ENCODE measurements around the gene PRSS21.

The PRSS21 gene

DNA sequence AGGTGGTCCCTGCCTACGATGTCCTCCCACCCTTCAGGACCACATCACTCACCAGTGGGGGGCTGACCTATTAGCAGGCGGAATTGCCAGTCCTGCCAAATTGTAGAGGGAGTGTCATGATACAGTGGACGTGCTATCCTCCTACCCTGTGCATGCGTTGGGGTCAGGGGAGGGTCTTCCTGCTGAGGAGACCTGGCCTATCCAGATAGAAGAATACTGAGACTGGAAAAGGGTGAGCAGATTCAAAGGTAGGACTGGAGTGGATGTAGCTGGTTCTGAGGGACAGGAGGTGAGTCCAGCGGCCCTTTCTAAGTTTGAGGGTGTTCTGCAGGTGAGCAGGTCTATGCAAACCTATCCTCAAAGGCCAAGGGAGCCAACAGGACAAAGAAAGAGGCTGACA is 10.8 kb upstream of the PRSS21 start:
- no peak for DNase-seq (ENCODE audit: low spot score)

DNA sequence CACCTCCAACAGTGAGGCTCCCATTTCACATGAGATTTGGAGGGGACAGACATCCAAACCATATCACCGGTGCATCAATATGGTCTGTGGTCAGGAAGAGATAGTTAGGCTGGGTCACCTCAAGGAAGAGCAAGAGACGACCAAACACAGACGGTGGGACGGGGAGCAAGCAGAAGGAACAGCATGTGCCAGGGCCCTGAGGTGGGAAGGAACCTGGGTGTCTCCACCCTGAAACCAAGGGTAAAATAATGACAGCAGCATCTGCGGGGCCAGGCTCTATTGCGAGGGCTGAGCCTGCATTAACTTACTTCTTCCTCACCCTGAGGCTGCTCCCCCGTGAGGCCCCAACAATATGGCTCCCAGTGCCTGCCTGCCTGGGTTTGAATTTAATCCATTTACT is 8.9 kb upstream of the PRSS21 start:
- no peak for DNase-seq (ENCODE audit: low spot score)

DNA sequence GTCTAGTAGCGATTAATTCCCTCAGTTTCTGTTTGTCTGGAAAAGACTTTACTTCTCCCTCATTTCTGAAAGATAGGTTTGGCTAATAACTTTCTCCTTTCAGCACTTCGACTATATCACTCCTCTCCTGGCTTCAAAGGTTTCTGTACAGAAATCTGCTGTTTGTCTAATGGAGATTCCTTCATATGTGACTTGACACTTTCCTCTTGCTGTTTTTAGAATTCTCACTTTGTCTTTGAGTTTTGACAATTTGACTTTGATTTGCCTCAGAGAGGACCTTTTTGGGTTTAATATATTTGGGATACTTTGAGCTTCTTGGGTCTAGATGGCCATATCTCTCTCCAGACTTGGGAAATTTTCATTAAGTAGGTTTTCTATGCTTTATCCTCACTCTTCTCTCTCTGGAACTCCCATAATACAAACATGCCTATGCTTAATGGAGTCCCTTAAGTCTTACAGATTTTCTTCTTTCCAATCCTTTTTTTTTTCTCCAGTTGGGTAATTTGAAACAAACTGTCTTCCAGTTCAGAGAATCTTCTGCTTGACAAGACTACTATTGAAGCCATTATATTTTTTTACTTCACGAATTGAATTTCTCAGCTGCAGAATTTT is 7.8 kb upstream of the PRSS21 start:
- DNase-seq (ENCODE audit: low spot score) = no peak

DNA sequence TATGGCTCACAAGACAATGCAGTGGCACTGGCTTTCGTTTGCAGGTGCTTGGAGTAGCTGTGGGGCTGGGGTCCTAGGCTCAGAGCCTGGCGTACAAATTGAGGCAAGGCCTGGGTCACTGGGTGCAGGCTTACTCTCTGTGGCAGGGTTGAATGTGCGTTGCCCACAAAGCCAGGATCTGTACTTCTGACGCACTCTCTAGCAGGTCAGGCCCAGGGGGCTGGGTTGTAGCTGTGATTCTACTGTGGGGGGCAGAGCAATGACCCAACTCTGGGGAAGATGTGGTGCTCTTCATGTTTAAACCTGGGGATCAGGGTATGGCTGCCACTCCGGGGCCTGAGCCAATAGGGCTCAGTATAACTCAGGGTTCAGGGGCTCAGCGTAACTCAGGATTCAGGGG is 6.4 kb upstream of the PRSS21 start:
- DNase-seq (ENCODE audit: low spot score) = no peak

DNA sequence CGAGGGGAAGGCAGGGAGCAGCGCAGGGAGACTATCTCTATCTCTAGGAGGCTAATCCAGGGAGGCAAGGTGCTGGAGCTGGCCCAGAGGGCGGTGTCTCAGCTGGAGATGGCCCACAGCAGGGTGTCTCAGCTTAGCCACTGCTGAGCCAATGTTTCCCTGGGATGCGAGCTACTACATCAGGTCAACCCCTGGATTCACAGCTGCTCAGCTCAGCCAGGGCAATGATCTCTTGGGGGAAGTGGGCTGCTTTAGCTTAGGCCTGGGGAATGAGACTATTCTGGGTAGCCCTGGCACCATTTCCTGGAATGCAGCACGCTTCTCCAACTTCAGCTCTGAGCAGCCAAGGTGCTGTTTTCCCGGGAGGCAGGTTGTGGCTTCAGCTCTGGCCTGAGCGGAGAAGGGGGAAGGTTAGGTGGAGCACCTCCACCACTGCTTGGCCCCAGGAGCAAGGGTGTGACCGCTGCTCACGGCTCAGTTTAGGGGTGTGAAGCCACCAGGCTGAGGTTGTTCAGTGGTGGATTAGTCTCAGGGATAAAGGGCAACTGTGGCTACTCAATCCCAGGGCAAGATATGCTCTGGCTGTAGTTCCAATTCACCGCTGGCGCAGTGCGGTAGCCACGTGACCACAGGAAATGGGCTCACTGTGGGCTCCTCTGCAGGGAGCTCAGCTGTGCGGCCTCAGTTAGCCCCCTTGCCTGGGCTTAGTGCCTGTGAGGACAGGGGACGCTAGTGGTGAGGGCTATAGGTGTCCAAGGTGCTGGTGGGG is 5.2 kb upstream of the PRSS21 start:
- DNase-seq (ENCODE audit: low spot score) = no peak

DNA sequence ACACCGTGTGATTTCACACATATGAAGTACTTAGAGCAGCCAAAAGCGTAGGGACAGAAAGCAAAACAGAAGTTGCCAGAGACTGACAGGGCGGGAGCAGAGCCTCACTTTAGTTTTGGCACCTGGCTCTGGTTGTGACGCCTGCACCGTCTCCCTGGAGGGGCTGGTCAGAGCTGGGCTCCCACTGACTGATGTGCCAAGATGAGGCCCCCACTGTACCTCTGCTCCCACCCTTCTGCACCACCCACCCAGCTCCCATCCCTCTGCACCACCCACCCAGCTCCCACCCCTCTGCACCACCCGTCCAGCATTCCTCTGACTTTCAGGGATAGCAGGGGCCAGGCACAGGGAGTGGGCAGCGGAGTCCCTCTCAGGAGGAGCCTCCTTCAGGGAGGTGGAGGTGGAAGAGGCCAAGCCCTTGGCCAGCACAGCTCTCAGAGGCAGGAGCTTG is 3.2 kb upstream of the PRSS21 start:
- DNase-seq (ENCODE audit: low spot score) = no peak

DNA sequence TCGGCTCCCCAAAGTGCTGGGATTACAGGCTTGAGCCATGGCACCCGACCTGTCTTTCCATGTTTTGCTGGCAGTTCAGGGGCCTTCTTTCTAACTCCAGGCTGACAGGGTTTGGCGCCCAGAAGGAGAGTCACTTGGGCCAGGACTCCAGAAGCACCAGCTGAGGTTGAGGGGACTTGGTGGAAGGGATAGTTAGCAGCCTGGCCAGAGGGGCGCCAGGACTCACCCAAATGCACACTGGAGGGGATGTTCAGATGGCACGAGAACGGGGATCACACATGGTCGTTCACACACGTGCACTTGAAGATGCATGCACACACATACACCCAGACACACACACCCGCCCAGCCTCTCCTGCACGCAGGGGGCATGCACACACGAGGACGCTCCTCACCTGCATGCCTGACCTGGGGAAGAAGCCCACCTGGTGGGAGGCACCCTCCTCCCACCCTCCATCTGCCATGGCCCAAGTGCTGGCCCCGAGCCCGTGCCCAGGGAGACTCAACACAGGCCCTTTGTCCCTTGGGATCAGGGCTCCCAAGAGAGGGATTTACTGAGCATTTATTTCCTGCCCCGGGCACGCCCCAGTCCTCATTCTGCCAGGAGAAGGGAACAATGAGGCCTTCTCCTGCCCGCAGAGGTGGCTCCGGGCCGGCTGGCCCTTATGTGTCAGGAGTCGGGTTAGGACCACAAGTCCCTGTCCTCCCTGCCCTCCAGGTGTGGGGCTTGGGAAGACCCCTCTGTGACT is 2.3 kb upstream of the PRSS21 start:
- DNase-seq (ENCODE audit: low spot score) = no peak

DNA sequence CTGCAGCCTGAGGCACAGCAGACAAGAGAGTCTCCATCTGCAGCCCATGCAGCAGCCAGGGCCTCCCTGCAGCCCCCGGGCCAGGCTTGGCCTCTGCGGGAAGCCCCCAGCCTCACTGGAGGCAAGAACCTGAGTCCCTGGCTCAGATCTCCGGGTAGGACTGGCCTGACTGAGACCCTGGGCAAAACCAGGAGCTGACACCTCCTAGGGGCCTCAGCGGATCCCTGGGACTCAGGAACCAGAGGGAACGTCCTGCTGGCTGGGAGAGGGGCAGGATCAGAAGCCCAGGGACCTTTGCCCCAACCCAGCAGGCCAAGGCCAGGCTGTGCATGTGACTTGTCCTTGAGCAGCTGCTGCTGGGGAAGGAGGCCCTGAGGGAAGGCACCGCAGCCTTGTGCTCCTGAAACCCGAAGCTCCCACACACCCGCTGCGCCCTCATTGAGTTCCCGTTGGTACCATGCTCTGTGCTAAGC is 1.7 kb upstream of the PRSS21 start:
- no peak for DNase-seq (ENCODE audit: low spot score)

DNA sequence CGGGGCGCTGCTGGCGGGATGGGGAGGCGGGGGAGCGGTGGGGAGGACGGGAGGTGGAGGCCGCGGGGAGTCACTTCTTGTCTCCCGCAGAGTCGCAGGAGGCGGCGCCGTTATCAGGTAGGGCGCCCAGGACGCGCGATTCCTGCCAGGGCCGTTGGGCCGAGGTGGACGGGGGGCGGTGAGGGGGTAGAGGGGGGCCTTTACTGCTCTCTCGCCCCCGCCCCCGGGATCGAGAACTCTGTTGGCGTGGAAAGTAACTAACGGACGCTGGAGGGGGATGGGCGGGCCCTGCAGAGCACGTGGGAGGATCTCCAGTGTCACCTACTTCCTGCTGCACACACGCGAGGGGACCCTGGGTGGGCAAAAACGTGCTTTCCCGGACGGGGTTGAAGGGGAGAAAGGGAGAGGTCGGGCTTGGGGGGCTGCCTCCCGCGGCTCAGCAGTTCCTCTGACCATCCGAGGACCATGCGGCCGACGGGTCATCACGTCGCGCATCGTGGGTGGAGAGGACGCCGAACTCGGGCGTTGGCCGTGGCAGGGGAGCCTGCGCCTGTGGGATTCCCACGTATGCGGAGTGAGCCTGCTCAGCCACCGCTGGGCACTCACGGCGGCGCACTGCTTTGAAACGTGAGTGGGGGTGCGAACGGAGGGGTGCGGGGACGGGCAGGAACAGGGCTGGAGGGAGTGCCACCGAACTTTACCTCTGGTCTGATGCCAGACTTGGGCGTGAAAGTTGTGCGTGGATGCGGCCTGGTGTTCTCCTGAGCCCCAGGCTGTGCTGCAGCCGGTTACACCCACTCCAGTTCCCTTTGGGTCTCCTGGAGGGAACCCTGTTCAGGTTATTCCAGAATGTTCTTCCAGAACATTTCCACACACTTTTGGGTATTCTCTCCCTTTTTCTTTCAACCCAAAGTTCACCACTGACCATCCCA is 569 bp downstream of the PRSS21 start:
- DNase-seq (ENCODE audit: low spot score) = no peak

DNA sequence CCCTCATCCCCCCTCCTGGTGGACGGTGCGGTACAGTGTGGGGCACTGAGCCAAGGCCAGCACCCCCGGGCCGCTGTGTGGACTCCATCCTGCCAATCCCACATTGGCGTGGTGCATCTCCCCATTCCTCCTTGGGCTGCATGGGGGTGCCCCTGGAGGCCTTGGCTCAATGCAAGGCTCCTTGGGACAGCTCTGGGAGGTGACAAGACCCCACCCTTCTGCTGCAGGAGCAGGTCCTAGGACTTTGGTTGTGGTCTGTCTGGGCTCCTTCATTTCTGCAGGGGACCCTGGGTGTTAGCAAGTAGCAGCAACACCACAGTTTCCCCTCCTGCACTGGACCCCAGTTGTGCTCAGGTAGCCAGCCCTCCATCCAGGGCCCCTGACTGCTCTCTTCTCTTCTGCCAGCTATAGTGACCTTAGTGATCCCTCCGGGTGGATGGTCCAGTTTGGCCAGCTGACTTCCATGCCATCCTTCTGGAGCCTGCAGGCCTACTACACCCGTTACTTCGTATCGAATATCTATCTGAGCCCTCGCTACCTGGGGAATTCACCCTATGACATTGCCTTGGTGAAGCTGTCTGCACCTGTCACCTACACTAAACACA is 1.3 kb downstream of the PRSS21 start:
- DNase-seq (ENCODE audit: low spot score) = no peak

DNA sequence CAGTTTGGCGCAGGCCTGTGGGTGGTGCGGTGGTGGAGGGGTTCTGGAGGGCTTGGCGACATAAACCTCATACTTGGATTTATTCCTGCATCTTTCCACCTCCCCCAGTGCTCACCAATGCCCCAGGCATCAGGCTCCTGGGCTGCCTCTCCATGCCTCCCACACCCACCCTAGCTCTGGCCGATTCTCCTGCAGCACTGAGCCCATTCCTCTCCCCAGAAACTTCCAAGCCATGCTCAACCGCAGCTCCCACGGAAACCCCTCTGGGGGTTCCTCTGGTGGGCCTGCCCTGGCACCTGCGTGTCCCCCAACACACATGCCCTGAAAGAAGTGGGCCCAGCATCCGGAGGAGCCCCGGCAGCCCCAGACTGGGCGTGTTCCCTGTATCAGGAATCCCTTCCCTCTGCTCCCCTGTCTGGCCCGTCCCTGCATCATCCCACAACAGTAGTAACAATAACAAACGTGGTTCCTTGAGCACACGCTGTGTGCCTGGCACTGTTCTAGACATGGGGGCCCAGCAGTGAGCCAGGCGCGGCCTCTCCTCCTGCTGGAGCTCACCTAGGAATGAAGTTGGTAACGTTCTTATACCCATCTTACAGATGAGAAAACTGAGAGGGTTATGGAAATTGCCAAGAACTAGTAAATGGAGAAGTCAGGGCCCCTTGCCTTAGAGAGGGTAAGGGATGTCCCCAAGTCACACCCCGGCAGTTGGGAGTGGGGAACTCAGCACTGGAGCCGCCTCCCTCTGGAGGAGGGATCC is 2.3 kb downstream of the PRSS21 start:
- DNase-seq (ENCODE audit: low spot score) = no peak

DNA sequence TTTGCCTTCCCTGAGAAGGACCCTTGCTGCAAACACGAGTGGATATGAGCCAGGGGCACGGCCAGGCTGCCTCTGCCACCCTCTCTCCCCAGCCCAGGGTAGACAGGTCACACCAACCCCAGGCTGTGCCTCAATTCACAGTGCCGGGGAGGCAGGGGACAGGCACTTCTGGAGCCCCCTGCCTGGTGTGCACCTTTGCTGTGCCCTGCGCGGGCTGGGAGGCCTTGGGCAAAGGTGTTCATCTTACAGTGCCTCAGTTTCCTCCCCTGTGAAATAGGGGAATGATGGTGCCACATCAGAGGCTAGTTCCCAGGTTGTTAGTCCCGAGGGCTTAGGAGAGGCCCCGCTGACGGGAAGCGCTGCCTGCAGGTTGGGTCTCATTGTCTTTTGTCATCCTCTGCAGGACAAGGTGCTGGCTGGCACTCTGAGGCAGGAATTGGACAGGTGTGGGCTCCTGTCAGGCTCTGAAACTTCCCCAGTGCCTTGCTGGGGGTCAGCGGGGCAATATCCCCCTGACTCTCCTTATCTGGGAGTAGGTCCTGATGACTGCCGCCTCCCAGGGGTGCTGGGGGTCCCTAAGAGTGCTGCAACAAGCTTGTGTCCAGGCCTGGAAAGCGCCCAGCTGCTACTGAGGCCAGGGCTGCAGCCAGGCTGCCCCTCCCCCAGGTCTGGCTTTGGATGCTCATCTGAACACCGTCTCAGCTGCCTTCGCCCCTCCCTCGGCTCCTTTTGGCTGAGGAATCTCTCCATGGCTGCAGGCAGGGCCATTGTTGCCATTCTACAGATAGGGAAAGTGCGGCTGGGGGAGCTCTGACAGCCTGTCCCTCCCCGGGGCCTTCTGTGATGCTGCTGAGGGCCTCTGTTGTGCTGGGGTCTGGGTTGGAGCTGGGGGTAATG is 3.1 kb downstream of the PRSS21 start:
- DNase-seq (ENCODE audit: low spot score) = no peak

DNA sequence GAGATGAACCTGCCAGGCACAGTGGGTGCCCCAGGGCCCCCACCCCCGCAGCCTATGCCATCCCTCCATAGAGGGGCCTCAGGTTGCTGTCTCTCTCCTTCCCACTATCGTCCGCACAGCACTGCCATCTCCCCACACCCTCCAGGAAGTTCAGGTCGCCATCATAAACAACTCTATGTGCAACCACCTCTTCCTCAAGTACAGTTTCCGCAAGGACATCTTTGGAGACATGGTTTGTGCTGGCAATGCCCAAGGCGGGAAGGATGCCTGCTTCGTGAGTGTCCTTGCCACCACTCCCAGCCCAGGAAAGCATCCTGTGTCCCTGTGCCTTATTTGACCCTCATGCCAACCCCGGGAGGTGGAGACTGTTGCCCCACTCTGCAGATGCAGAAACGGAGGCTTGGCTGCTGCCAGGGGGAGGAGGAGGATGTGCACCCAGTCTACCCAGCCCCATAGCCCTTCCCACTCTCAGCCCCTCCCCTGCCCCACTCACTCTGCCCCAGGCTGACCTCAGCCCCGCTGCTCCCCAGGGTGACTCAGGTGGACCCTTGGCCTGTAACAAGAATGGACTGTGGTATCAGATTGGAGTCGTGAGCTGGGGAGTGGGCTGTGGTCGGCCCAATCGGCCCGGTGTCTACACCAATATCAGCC is 3.9 kb downstream of the PRSS21 start:
- no peak for DNase-seq (ENCODE audit: low spot score)

DNA sequence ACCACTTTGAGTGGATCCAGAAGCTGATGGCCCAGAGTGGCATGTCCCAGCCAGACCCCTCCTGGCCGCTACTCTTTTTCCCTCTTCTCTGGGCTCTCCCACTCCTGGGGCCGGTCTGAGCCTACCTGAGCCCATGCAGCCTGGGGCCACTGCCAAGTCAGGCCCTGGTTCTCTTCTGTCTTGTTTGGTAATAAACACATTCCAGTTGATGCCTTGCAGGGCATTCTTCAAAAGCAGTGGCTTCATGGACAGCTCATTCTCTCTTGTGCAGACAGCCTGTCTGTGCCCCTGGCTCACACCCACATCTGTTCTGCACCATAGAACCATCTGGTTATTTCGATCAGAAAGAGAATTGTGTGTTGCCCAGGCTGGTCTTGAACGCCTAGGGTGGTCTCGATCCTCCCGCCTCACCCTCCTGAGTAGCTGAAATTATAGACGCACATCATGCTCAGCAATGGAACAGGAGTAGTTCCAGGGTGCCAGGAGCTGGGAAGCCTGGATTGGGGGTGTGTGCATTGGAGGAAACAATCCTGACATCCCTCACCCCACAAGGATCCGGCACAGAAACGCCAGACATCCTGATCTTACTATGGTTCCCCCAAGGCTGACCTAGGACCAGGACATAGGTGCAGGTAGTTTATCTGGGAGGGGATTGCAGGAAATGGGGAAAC is 4.6 kb downstream of the PRSS21 start:
- no peak for DNase-seq (ENCODE audit: low spot score)

DNA sequence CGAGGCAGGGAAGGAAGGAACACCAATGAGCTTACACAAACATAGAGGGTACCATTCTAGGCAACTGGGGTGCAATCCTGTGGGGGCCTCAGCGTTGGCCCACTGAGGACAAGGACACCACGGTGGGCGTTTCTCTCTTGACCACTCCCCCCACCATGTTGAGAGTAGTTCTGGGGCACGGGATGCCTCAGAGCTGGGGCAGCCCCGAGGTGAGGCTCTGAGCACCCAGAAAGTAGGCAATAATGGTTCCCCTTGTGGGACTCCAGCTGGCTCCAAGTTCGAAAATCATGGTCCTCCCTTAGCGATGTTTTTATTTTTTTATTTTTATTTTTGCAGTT is 5.1 kb downstream of the PRSS21 start:
- no peak for DNase-seq (ENCODE audit: low spot score)

DNA sequence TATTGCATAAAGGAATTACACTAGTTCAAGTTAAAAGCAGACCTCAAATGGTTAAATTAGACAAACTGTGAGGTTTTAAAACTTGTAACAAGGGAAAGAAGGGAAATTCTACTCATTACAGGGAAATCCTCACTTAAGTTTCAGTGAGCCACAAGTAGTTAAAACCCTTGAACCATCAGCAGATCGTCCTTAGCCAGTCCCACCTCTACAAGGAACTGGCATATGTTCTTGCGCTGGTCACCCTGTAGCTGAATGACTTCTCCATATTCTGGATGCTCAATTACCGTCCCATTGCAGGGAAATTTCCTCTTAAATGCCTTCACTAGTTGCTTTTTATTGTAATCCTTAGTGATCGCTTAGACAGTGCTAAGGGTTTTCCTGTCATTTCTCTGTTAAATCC is 5.5 kb downstream of the PRSS21 start:
- no peak for DNase-seq (ENCODE audit: low spot score)

DNA sequence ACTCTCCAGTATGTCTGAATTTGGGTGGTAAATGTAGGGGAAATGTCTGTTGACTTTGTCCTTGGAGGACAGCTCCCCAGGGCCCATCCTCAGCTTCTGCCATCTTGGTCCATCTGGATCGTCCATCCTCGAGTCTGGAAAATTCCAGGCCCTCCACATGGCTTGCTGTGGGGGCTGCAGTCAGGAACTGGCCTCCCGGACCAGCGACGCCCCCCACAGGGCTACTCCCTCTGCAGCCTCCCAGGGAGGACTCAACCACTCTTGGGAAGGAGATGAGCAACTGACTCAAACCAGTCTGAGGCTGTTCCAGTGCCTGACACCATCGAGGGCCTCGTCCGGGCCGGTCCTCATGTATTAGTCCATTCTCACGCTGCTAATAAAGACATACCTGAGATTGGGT is 7.6 kb downstream of the PRSS21 start:
- no peak for DNase-seq (ENCODE audit: low spot score)

DNA sequence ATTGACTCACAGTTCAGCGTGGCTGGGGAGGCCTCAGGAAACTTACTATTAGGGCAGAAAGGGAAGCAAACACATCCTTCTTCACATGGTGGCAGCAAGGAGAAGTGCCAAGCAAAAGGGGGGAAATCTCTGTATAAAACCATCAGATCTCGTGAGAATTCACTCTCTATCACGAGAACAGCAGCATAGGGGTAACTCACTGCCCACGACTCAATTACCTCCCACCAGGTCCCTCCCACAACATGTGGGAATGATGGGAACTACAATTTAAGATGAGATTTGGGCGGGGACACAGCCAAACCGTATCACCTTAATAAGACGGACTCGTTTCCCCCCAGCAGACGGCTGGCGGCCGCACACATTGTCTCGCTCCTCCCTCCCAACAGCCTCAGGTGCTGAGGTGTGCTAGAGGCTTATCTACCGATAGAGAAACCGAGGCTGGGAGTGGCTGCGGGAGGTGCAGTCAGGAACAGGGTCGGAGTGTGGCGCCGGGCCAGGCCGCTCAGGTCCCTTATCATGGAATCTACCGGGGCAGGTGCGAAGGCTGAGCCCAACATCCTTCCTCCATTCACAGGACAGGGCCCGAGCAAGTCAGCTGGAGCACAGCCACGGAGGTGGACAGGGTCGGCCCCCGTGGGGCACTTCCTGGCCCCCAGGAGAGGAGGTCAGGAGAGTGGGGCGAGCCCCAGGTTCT is 8.2 kb downstream of the PRSS21 start:
- no peak for DNase-seq (ENCODE audit: low spot score)

Data from activated CD4-positive, alpha-beta T cell treated with anti-CD3 and anti-CD28 coated beads, Interleukin-2, Interleukin-4, amounts not matched to agents 100 ng/mL and 50 ng/mL, durations not matched to agents 16 hours and 8 hours (primary cell).